Measurements from ENCODE around the gene ERG. TPM values are rescaled to one million over a fixed set of nuclear protein-coding genes. Genes with fewer than 3 reads are reported as not detected.

ERG gene
- total RNA-seq, 2 experiments from 2014 or later: not detected

DNA sequence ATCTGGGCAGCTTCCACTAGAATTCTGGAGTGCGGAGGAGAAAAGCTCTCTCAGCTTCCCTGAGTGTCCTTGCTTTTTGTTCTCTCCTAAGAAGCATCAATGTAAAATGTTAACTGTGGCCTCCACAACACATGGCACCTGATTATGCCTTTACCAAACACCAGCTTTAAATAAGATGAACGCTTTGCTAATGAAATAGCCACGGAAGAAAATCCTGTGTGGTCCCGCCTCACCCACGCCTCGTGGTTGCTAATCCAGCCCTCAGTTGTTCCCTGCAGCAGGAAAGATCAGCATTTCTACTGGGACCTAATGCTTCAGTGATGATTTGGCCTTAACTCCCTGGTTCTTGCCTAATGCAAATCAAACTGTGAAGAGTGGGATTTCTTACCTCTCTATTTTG is 1.8 kb upstream of the ERG start:
- ChIA-PET CTCF (no interaction called here), POLR2A (no interaction called here)

GRCh38 chr21:38499296-38499695 is 1.0 kb upstream of the ERG start:
- ChIA-PET CTCF (interaction anchor here (0.8 kb wide), 1 partner anchor 14 kb away, joined by 3 read pairs; no protein-coding TSS in a partner anchor), POLR2A (no interaction called here)

- ChIA-PET POLR2A (no interaction called here), CTCF (no interaction called here)
Measured at GRCh38 chr21:38496224-38496623, 2.1 kb downstream of the ERG start.

GRCh38 chr21:38495696-38496095 is 2.6 kb downstream of the ERG start:
- ChIA-PET POLR2A (no interaction called here), CTCF (interaction anchor here (0.7 kb wide), 1 partner anchor 49 kb away, joined by 3 read pairs; no protein-coding TSS in a partner anchor)

DNA sequence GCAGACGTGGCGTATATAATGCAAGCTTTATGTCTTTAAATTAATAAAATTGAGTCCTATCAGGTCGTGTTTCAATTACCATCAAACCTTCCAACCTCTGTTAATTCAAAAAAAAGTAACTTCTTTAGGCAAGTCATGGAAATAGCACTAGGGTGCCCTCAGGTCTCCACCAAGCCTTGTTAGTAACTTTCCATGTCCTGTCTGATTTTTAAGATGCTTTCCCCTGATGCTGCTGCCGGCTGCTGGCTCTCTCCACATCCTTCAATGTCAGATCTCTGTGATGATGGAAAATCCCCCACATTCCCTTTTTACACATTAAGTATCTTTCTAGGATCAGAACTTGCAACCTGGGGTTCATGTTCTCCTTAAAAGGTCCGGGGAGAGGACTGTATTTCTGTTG is 3.0 kb downstream of the ERG start:
- POLR2A ChIA-PET: no interaction called here
- CTCF ChIA-PET: interaction anchor here (0.7 kb wide), 2 partner anchors 49 to 126 kb away, joined by 3 read pairs; no protein-coding TSS in a partner anchor

DNA sequence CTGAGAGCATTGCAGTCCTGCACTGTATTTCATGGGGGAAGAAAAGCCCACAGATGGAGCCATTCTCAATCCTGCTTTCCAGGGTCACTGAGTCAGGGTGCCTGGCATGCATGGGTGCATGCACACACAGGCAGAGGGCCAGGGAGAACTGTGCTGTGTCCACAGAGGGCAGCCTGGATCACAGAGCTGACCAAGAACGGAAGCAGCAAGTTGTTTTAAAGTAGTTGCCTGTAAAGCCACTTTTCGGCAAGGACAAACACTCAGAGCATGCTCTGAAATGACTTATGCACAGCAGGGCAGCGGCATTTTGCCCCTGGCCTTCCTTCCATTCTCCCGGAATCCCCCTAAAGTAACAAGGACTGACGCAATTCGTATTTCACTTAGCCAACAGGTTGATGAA is 3.6 kb downstream of the ERG start:
- POLR2A ChIA-PET: no interaction called here
- CTCF ChIA-PET: interaction anchor here (0.7 kb wide), 1 partner anchor 126 kb away, joined by 3 read pairs; no protein-coding TSS in a partner anchor

GRCh38 chr21:38494251-38494642 is 4.0 kb downstream of the ERG start:
- ChIA-PET CTCF (no interaction called here), POLR2A (no interaction called here)

DNA sequence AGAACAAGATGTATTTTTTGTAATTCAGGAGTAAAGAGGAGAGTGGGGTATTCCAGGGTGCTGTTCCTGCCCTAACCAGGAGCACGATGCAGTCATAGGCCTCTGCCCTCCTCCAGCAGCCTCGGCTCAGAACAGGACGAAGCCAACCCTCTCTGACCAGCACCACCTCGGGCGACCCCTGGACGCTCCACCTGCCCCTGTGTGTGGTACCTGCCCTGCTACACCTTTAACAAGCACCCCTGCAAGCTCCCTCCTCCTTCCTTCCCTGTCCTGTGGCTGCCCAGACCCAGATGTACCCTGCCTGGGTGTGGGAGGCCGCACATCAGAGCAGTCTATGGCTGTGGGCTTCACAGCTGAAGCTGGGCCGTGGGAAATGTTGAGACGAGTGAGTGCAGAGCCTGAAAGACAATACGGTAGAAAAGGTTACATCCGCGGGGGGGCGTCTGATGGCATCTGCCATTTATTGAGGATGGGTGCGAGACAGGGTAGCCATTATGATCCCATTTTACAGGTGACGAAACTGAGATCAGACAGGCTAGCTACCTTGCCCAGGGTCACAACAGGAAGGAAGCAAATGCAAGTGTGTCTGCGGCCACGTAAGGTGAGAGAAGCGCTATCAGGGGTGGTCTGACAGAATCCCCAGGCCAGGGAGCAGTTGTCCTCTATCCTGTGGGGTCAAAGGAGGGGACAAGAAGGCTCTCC is 4.6 kb downstream of the ERG start:
- CTCF ChIA-PET: no interaction called here

DNA sequence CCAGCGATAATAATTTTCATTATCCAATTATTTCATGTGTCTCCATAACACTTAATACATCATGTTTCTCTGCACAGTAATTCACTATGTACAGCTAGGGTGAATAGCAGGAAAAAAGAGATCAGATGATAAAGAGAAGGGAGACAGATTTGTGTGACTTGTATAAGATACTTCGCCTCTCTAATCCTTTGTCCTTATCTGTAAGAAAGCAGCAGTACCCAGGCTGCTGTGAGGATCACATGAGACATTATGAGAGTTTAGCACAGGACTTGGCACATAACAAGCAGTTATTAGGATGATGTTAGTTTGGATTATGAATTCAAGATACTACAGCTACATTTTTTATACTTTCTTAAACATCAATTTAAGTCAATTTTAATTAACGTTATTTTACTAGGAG is 6.3 kb downstream of the ERG start:
- POLR2A ChIA-PET: no interaction called here
- CTCF ChIA-PET: no interaction called here

More for the DNA sequence above, 4.6 kb downstream of the ERG start:
- POLR2A ChIA-PET: no interaction called here

DNA sequence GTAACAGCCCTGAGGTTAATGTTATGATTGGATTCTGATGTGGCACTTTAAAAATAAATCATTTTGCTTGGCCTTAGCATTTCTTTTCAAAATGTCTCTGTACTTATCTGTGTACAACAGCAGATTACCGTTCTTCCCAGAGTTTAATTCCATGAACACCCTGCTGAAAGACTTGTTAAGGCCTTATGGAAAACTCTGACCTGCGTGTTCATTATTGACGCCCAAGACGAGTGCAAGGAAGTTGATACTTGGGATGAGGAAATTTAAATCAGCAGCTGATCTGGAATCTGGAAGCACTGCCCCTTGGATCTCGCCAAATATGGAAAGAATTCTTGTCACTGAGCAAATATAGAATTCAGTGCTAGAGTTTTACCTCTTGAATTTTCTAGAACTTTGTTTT is 6.7 kb downstream of the ERG start:
- CTCF ChIA-PET: no interaction called here
- POLR2A ChIA-PET: no interaction called here

DNA sequence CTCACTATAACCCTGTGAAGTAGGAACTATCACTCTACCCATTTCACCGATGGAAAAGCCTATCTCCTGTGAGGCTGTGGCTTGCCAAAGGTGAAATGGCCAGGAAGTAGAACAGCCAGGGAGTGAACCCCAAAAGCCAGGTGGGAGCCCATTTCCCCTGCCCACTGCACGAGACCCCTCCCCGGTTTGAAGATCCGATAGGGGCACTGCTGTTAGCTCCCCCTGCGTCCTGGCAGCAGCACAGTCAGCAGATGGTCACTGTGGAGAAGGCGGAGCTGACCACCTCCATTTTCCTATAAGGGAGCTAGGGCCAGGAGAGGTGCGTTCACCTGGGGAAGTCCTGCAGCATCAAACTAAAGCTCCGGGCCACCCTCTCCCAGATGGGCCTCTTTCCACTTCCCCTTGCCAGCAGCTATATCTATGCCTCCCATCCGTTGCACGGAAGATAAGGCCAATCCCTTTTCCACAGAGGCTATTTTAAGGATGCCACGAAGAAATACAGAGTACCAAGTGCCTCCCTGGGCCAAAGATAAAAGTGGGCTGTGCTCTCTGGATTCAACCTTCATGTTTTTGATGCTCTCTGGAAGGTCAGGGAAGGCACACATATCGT is 7.8 kb downstream of the ERG start:
- CTCF ChIA-PET: no interaction called here
- POLR2A ChIA-PET: no interaction called here

GRCh38 chr21:38489729-38490128 is 8.5 kb downstream of the ERG start:
- ChIA-PET CTCF (no interaction called here), POLR2A (no interaction called here)

DNA sequence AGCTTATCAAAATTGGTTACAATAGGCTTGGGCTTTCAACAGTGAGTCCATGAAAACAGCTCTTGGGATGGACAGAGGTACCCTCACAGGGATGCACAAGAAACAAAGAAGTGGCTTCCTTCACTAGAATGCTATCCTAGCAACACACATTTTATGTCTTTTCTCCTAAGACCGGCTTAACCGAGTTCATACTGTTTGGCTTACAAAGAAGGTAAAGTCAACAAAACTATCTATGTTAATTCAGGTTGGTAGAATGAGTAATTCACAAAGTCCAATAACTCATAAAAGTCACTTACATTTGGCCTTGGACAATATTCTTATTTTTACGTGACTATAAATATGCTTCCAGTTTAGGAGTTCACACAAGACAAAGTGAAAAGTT is 9.0 kb downstream of the ERG start:
- CTCF ChIA-PET: no interaction called here

DNA sequence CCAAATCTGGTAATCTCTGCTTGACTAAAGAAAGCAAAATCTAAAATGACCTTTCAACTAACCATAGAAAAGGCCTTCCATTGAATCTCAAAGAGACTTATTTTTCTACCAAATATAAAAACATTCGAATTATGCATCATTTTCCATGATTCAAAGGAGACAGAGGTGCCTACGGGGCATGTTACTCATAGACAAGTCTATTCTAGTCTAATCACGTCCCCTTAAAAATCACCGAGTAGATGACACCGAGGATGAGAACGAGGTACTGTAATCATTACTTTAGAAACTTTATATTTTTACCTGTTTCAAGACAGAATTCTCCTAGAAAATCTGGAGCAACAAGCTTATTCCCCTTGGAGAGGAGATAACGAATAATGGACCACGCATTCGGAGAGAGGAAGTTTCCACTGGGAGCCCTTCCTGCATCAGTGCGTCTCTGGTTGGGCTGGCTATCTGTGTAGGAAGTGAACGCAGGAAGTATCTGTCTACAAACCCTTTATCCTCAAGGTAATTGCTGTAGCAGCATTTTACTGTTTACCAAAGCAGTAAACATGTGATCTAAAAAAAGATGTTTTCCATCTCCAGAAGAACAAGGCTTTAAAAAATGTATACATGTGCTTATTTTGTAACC is 9.5 kb downstream of the ERG start:
- CTCF ChIA-PET: no interaction called here
- POLR2A ChIA-PET: no interaction called here

More for the DNA sequence above, 9.0 kb downstream of the ERG start:
- POLR2A ChIA-PET: no interaction called here

DNA sequence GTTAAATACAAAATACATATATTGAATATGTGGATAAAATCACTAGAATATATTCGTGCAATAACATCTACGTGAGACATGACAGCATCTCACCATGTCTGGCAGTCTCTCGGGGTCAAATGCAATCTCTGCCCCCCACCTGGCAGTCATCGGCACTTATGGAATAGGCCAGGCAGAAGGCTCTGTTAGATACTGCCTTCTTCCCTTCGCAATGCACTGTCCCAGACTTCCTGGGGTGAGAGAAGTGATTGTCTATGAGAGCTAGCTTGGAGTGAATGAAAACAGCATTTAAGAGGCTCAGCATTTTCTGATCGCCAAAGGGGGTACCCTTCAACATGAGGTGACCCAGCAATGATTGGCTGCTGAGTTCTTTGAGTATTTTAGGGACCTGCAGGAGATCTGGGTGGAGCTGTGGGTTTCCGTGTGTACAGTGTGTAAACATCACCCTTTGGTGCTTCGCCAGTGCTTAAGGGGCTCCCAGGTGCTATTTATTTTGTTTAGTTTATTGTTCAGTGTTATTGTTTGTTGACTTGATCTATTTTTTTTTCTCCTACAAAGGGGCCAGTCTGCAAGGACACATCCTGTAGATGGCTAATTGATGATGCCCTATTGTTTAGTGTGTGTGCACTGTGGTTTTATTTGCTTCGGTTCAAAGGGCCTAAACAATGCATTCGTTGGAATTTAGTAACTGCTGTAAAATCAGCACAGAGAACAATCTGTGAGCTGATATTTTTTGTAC is 10.2 kb downstream of the ERG start:
- ChIA-PET POLR2A (no interaction called here), CTCF (no interaction called here)

DNA sequence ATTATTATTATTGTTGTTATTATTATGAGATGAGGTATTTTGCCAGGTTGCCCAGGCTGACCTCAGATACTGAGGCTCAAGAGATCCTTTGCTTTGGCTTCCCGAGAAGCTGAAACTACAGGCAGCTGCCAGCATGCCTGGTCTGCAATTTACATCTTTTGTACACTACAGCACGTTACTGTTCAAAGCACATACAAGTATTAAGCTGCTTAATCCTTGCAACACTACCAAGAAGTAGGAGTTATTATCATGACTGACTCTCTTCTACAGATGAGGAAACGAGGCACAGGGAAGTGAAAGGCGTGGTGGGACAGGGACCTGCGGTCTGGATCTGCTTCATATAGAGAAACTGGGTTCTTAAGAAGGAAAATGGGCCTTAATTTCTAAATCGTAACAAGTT is 11.6 kb downstream of the ERG start:
- POLR2A ChIA-PET: no interaction called here
- CTCF ChIA-PET: no interaction called here

DNA sequence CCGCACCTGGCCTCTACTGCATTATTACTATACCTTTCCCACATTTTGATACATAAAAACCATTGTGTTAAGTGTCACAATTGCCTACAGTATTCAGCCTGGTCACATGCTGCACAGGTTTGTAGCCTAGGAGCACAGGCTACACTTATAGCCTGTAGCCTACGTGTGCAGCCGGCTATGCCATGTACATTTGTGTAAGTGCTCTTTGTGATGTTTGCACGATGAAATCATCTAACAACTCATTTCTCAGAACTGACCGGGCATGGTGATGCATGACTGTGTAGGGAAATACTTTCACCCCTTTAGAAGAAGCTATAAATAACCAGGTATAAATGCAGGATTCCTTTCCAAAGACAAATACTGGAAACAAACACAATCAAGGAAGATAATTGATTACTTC is 12.1 kb downstream of the ERG start:
- POLR2A ChIA-PET: no interaction called here
- CTCF ChIA-PET: no interaction called here

DNA sequence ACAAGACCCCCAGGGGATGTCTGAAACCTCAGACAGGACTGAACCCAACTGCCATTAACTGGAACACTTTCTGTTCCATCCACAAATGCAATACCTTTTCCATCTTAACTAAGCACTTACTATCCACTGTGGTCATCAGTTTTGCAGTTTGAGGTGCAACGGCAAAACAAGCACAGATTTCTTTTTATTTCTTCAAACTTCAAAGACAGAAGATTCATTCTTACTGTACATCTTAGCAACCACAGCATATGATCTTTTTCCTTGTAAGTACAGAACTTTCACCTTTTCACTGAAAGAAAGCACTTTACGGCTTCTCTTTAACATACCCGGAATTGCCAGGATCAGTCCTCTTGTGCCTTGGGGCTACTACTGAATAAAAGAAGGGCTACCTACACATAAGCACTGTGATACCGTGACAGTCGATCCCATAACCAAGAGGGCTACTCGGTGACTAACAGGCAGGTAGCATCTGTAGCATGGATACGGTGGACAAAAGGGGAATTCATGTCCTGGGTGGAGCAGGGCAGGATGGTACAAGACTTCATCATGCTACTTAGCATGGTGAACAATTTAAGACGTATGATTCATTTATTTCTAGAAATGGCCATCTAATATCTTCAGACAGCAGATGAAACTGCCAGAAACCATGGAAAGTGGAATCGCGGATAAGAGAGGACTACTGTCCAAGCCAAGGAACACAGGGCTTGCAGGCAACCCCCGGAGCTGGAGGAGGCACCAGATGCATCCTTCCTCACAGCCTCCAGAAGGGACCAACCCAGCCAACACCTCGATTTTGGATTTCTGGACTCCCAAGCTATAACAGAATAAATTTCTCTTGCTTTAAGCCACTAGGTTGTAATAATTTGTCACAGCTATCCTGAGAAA is 18.4 kb downstream of the ERG start:
- ChIA-PET POLR2A (no interaction called here), CTCF (no interaction called here)

DNA sequence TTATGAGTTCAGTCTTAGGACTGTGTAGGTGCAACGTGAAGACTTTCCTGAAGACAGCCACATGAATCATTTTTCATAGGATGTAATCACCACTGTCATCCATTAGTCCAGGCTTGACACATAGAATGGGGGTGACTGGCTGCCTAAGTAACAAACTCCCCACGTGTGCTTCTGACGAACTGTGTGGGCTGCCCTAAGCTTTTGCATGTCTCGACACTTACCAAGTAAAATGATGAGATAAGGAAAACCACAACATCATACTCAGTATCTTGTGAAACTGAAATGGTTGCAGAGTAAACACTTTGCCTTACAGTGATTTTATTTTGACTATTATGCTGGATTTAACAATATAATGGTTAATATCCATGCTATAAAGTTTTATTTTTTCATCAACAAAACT is 19.5 kb downstream of the ERG start:
- POLR2A ChIA-PET: no interaction called here
- CTCF ChIA-PET: no interaction called here

- POLR2A ChIA-PET: no interaction called here
- CTCF ChIA-PET: interaction anchor here (0.7 kb wide), 1 partner anchor 1600 kb away, joined by 3 read pairs; no protein-coding TSS in a partner anchor
Measured at GRCh38 chr21:38477226-38477625, 21.1 kb downstream of the ERG start.

All from activated CD8-positive, alpha-beta memory T cell treated with anti-CD3 and anti-CD28 coated beads for 36 hours (primary cell).